Endothelial cell of umbilical vein (primary cell): Measurements from ENCODE around the gene PPP2R2C. TPM values are rescaled to one million over a fixed set of nuclear protein-coding genes. Genes with fewer than 3 reads are reported as not detected.

Source experiments
- BruUV-seq: library from RNA; stranded (reverse); fragments of 400-500 nt; replicated peaks from 2 replicates; lab custom pipeline; 2021; lab: Mats Ljungman, UMichigan
- CTCF ChIA-PET: fragments of 300-600, 350-600 bp; sonication (Branson Sonifier 250); formaldehyde crosslinking; loops from one replicate; lab custom pipeline; 2021; ENCODE audit warnings: antibody characterized with exemption, inconsistent platforms; lab: Charles Lee
- POLR2A ChIA-PET: fragments of 300-600, 350-600 bp; sonication (Branson Sonifier 250); formaldehyde crosslinking; loops from one replicate; lab custom pipeline; 2021; ENCODE audit warnings: antibody characterized with exemption, inconsistent platforms; lab: Charles Lee
- DNase-seq: peaks from one replicate; pipeline ENCODE4 v3.0.0-alpha.2; 2011; ENCODE audit warnings: low read depth, low spot score
- FAIRE-seq: peaks from 2 replicates; lab custom pipeline; 2011; peaks lifted over from hg19 to GRCh38; lab: Jason Lieb, UNC
- H2AFZ ChIP-seq: 2 replicates; pipeline ENCODE4 v1.6.0; 2012; ENCODE audit warnings: low read depth, low read length, control low read depth, inconsistent platforms
- H3K27ac ChIP-seq: 2 replicates; pipeline ENCODE4 v1.5.1; 2011; ENCODE audit warnings: low read depth, mild to moderate bottlenecking, control low read depth, low read length, moderate library complexity; ENCODE audit not compliant: insufficient read depth
- H3K27me3 ChIP-seq, 2 experiments: 2 replicates each; pipeline versions ENCODE4 v1.6.0 to v1.6.1; 2011; ENCODE audit warnings: low read length in 2 of 2, mixed read lengths in 1 of 2; ENCODE audit not compliant: control insufficient read depth in 2 of 2, insufficient read depth in 2 of 2
- H3K36me3 ChIP-seq, 2 experiments: 2 replicates in 1 of 2; 3 replicates in 1 of 2; pipeline ENCODE4 v1.5.1; 2011; ENCODE audit warnings: low read length in 2 of 2, mild to moderate bottlenecking in 1 of 2, moderate library complexity in 1 of 2; ENCODE audit not compliant: control insufficient read depth in 2 of 2, insufficient read depth in 2 of 2; ENCODE audit errors: extremely low read depth in 1 of 2
- H3K4me1 ChIP-seq: 3 replicates; pipeline ENCODE4 v1.5.1; 2011; ENCODE audit warnings: mild to moderate bottlenecking, low read length; ENCODE audit not compliant: control insufficient read depth, insufficient read depth; ENCODE audit errors: extremely low read depth
- H3K4me2 ChIP-seq: 2 replicates; pipeline ENCODE4 v1.6.1; 2011; ENCODE audit warnings: low read length, control low read depth, mixed read lengths; ENCODE audit not compliant: insufficient read depth
- H3K4me3 ChIP-seq, 3 experiments: fragments of 200-600 bp in 1 of 3; sonication (generic), shearing (Covaris generic) in 1 of 3; replicated peaks in 1 of 3; 2 replicates each; pipeline ENCODE4 v1.5.1; 2011 to 2016; ENCODE audit warnings: control low read depth in 3 of 3, low read length in 3 of 3, mild to moderate bottlenecking in 2 of 3, inconsistent platforms in 1 of 3, low read depth in 1 of 3, moderate library complexity in 1 of 3; ENCODE audit not compliant: insufficient read depth in 1 of 3
- H3K79me2 ChIP-seq: 2 replicates; pipeline ENCODE4 v1.6.0; 2012; ENCODE audit warnings: low read length, inconsistent platforms; ENCODE audit not compliant: control insufficient read depth, insufficient read depth
- H3K9ac ChIP-seq: replicated peaks from 2 replicates; pipeline ENCODE3; 2011; ENCODE audit warnings: low read length, control low read depth; ENCODE audit not compliant: insufficient read depth; ENCODE audit errors: extremely low read depth
- H3K9me1 ChIP-seq: replicated peaks from 3 replicates; pipeline ENCODE4 v1.6.0; 2011; ENCODE audit warnings: mild to moderate bottlenecking, low read length; ENCODE audit not compliant: control insufficient read depth, insufficient read depth; ENCODE audit errors: extremely low read depth
- H3K9me3 ChIP-seq: replicated peaks from 2 replicates; pipeline ENCODE4 v1.5.1; 2012; ENCODE audit warnings: low read length, inconsistent platforms; ENCODE audit not compliant: control insufficient read depth, insufficient read depth
- H4K20me1 ChIP-seq: replicated peaks from 2 replicates; pipeline ENCODE3; 2011; ENCODE audit warnings: mild to moderate bottlenecking, low read length; ENCODE audit not compliant: control insufficient read depth, insufficient read depth; ENCODE audit errors: extremely low read depth
- EZH2 ChIP-seq: IDR thresholded peaks from 2 replicates; pipeline ENCODE4 v1.6.1; 2012; ENCODE audit warnings: borderline replicate concordance, low read depth, mild to moderate bottlenecking, moderate library complexity, low read length, inconsistent platforms; ENCODE audit not compliant: severe bottlenecking
- FOS ChIP-seq: IDR thresholded peaks from 2 replicates; pipeline ENCODE4 v1.6.1; 2011; ENCODE audit warnings: mild to moderate bottlenecking, low read length, moderate library complexity, borderline replicate concordance; ENCODE audit not compliant: insufficient read depth
- GATA2 ChIP-seq: IDR thresholded peaks from 2 replicates; pipeline ENCODE4 v1.7.0; 2011; ENCODE audit warnings: low read depth, mild to moderate bottlenecking, moderate library complexity, mixed read lengths, low read length; ENCODE audit not compliant: insufficient read length, insufficient read depth
- JUN ChIP-seq: IDR thresholded peaks from 2 replicates; pipeline ENCODE4 v1.6.1; 2011; ENCODE audit warnings: borderline replicate concordance, low read depth; ENCODE audit not compliant: insufficient read length, insufficient read depth
- MYC ChIP-seq: IDR thresholded peaks from one replicate; pipeline ENCODE4 v1.6.1; 2011; ENCODE audit warnings: mild to moderate bottlenecking, low read depth, low read length
- POLR2A ChIP-seq: IDR thresholded peaks from 2 replicates; pipeline ENCODE4 v1.6.1; 2012; ENCODE audit warnings: low read depth, mild to moderate bottlenecking, control low read depth, low read length
- POLR2AphosphoS5 ChIP-seq: IDR thresholded peaks from 2 replicates; pipeline ENCODE4 v1.6.1; 2012; ENCODE audit warnings: low read depth, mild to moderate bottlenecking, control low read depth, low read length, moderate library complexity; ENCODE audit not compliant: insufficient read depth
- dilution Hi-C: fragments of 300-500 bp; cut with MboI; formaldehyde crosslinking; loops from one replicate; pipeline ENCODE4 v1.15.0; 2019; ENCODE audit warnings: low sequenced_read_pairs; ENCODE audit not compliant: extremely low pct_ligation_motif_present
- intact Hi-C: fragments of 100-400 bp; cut with micrococcal nuclease; formaldehyde crosslinking; loops from one replicate; pipeline ENCODE4 v1.10.0; 2022
- polyA plus RNA-seq, 4 experiments: library from polyadenylated mRNA; depleted of rRNA in 3 of 4; stranded (reverse) in 3 of 4; unstranded in 1 of 4; fragments of >200 nt; gene quantifications; 2 replicates each; pipeline versions ENCODE4 v1.2.1 to v1.2.3, GENCODE V29; 2011 to 2012; ENCODE audit warnings: missing spikeins in 1 of 4
- total RNA-seq: library from RNA; stranded (reverse); gene quantifications from 2 replicates; pipeline ENCODE4 v1.2.3, GENCODE V29; 2021
- TF ChIP-seq, protein P1 (sequence below), 2 donors: IDR thresholded peaks; 1 replicate in 1 of 2; 2 replicates in 1 of 2; pipeline ENCODE4 v1.5.1; 2011; ENCODE audit warnings: low read length in 2 of 2, mild to moderate bottlenecking in 2 of 2, moderate library complexity in 2 of 2, control low read depth in 1 of 2, inconsistent platforms in 1 of 2, low read depth in 1 of 2; ENCODE audit not compliant: insufficient read depth in 1 of 2; ENCODE audit errors: extremely low read depth in 1 of 2
- TF ChIP-seq, protein P2 (sequence below): IDR thresholded peaks from 2 replicates; pipeline ENCODE4 v1.6.1; 2011; ENCODE audit not compliant: insufficient read depth, insufficient read length

PPP2R2C gene
- total and polyA plus RNA-seq, 2 donors (not counting 3 experiments of a cell fraction or from before 2014, with no cell fraction given): 0.03 to 0.09 TPM

DNA sequence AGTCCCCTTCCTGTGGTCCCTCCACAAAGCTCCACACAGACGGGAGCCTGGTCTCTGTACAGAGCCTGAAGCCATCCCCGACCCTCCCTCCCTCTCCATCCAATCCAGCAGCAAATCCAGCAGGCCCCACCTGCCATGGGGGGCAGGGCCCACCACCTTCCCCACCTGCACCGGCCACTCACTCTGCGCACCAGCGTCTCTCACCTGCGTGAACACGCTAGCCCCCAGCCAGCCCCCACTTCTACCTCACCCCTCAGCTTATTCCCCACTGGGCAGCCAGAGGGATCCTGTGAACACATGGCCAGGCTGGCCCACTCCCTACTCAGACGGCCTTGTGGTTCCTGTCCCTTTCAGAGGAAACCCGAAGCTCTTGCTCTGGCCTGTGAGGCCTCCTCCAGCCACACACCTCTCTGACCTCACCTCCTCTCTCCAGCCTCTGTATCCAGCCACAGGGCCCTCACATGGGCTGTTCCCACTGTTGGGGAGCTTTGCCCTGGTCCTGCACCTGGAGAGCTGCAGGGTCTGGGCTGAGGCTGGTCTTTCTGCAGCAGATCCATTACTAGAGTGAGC is 131.9 kb downstream of the PPP2R2C start:
- intact Hi-C loops (no loop called here), dilution Hi-C loops (no loop called here)
- no TSS peak for BruUV-seq
- Histone ChIP-seq H3K36me3 (no peaks in the 10 kb centered on the region), H3K27ac (no peak overlapping the region), H3K4me3 (no peak overlapping the region), H3K27me3 (peaks cover 3% of the 10 kb centered on the region in 2 experiments), H3K4me2 (no peak overlapping the region), H3K79me2 (no peaks in the 10 kb centered on the region), H4K20me1 (no peaks in the 10 kb centered on the region), H3K9me1 (no peaks in the 10 kb centered on the region), H3K4me1 (no peaks in the 10 kb centered on the region), H3K9ac (no peak overlapping the region), H2AFZ (no peak overlapping the region), H3K9me3 (no peaks in the 10 kb centered on the region)
- no peak for FAIRE-seq
- ChIA-PET CTCF (interaction anchor here (3.6 to 5.1 kb wide), 2 partner anchors 9 to 13 kb away, joined by 13 to 24 read pairs; no protein-coding TSS in a partner anchor), POLR2A (no interaction called here)
- no peak for DNase-seq
- TF ChIP-seq GATA2 (no peak), MYC (no peak), FOS (no peak), EZH2 (no peak), POLR2A (no peak), JUN (no peak), POLR2AphosphoS5 (no peak)
- TF ChIP-seq, protein P1, sequence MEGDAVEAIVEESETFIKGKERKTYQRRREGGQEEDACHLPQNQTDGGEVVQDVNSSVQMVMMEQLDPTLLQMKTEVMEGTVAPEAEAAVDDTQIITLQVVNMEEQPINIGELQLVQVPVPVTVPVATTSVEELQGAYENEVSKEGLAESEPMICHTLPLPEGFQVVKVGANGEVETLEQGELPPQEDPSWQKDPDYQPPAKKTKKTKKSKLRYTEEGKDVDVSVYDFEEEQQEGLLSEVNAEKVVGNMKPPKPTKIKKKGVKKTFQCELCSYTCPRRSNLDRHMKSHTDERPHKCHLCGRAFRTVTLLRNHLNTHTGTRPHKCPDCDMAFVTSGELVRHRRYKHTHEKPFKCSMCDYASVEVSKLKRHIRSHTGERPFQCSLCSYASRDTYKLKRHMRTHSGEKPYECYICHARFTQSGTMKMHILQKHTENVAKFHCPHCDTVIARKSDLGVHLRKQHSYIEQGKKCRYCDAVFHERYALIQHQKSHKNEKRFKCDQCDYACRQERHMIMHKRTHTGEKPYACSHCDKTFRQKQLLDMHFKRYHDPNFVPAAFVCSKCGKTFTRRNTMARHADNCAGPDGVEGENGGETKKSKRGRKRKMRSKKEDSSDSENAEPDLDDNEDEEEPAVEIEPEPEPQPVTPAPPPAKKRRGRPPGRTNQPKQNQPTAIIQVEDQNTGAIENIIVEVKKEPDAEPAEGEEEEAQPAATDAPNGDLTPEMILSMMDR (IDR thresholded peaks at IDR 0.05; ENCODE audit: extremely low read depth in 1 of 2, insufficient read depth in 1 of 2, low read depth in 1 of 2, low read length in 2 of 2): no peak
- TF ChIP-seq, protein P2, sequence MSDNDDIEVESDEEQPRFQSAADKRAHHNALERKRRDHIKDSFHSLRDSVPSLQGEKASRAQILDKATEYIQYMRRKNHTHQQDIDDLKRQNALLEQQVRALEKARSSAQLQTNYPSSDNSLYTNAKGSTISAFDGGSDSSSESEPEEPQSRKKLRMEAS: no peak
